Measurements from ENCODE around the gene PKMYT1.

GRCh38 chr16:2955779-2956578 is 24.3 kb downstream of the PKMYT1 start:
- TF ChIP-seq, protein P1, sequence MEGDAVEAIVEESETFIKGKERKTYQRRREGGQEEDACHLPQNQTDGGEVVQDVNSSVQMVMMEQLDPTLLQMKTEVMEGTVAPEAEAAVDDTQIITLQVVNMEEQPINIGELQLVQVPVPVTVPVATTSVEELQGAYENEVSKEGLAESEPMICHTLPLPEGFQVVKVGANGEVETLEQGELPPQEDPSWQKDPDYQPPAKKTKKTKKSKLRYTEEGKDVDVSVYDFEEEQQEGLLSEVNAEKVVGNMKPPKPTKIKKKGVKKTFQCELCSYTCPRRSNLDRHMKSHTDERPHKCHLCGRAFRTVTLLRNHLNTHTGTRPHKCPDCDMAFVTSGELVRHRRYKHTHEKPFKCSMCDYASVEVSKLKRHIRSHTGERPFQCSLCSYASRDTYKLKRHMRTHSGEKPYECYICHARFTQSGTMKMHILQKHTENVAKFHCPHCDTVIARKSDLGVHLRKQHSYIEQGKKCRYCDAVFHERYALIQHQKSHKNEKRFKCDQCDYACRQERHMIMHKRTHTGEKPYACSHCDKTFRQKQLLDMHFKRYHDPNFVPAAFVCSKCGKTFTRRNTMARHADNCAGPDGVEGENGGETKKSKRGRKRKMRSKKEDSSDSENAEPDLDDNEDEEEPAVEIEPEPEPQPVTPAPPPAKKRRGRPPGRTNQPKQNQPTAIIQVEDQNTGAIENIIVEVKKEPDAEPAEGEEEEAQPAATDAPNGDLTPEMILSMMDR (IDR thresholded peaks at IDR 0.05): no peak
- TF ChIP-seq MYC (IDR thresholded peaks at IDR 0.05; ENCODE audit: borderline replicate concordance, low read length): no peak
- TF ChIP-seq, protein P2, sequence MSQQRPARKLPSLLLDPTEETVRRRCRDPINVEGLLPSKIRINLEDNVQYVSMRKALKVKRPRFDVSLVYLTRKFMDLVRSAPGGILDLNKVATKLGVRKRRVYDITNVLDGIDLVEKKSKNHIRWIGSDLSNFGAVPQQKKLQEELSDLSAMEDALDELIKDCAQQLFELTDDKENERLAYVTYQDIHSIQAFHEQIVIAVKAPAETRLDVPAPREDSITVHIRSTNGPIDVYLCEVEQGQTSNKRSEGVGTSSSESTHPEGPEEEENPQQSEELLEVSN (IDR thresholded peaks at IDR 0.05; ENCODE audit: borderline replicate concordance, low read depth): no peak
- no peak for TF ChIP-seq CHD2 (IDR thresholded peaks at IDR 0.05; ENCODE audit: low read length, partially characterized antibody)
- no peak for TF ChIP-seq ELK1 (IDR thresholded peaks at IDR 0.05; ENCODE audit: low read depth, low read length)
- no peak for TF ChIP-seq PBX3 (IDR thresholded peaks at IDR 0.05)
- no peak for TF ChIP-seq POLR2A (IDR thresholded peaks at IDR 0.05; ENCODE audit: low read length)
- TF ChIP-seq RFX5 (IDR thresholded peaks at IDR 0.05): no peak
- no peak for TF ChIP-seq KDM1A (IDR thresholded peaks at IDR 0.05; ENCODE audit: low read depth)
- TF ChIP-seq REST (IDR thresholded peaks at IDR 0.05): no peak

All from A549 (cell line).